ENCODE data around the gene ERC1. TPM values are rescaled to one million over a fixed set of nuclear protein-coding genes. Genes with fewer than 3 reads are reported as not detected.

ERC1 gene
- total RNA-seq, 4 donors from 2014 or later: 28.5 to 71.7 (median 38.5) TPM

GRCh38 chr12:1069846-1070245, 78.8 kb downstream of the ERC1 start:
- no peak for DNase-seq (ENCODE audit: low spot score in 2 of 2)
- 92% methylated on average over 2 of the region's 2 CpGs for WGBS

DNA sequence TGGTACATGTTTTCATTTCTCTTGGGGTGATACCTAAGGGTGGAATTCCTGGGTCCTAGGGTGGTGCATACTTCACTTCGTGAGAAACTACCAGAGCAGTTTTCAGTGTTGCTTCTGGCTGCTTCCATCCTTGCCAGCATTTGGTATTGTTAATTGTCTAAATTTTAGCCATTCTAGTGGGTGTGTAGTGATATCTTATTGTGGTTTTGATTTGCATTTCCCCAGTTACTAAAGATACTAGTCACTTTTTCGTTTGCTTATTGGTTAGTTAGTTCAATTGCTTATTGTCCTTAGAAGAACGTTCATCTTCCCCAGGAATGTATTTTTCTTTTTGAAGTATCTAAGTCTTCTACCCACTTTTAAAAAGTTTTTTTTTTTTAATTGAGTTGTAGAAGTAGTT, 80.2 kb downstream of the ERC1 start:
- H3K27ac ChIP-seq: no peak overlapping the region
- H3K4me3 ChIP-seq: no peak overlapping the region
- H3K27me3 ChIP-seq: no peaks in the 10 kb centered on the region
- TF ChIP-seq POLR2AphosphoS5 (IDR thresholded peaks at IDR 0.05): no peak
- no peak for TF ChIP-seq CTCF (IDR thresholded peaks at IDR 0.05)
- TF ChIP-seq EP300 (IDR thresholded peaks at IDR 0.05): no peak
- no peak for TF ChIP-seq POLR2A (IDR thresholded peaks at IDR 0.05)
- WGBS: 82% methylated on average over 3 of the region's 3 CpGs
- H3K9me3 ChIP-seq: no peaks in the 10 kb centered on the region
- no peak for DNase-seq (ENCODE audit: low spot score in 2 of 2)
- H3K36me3 ChIP-seq: no peaks in the 10 kb centered on the region
- no peaks in the 10 kb centered on the region for H3K4me1 ChIP-seq

More at GRCh38 chr12:1069846-1070245, 78.8 kb downstream of the ERC1 start:
- Histone ChIP-seq H3K9me3 (no peaks in the 10 kb centered on the region), H3K4me1 (no peaks in the 10 kb centered on the region), H3K4me3 (no peak overlapping the region), H3K27ac (no peak overlapping the region), H3K36me3 (no peaks in the 10 kb centered on the region), H3K27me3 (no peaks in the 10 kb centered on the region)
- TF ChIP-seq CTCF (IDR thresholded peaks at IDR 0.05) (no peak), EP300 (IDR thresholded peaks at IDR 0.05) (no peak), POLR2AphosphoS5 (IDR thresholded peaks at IDR 0.05) (no peak), POLR2A (IDR thresholded peaks at IDR 0.05) (no peak)

DNA sequence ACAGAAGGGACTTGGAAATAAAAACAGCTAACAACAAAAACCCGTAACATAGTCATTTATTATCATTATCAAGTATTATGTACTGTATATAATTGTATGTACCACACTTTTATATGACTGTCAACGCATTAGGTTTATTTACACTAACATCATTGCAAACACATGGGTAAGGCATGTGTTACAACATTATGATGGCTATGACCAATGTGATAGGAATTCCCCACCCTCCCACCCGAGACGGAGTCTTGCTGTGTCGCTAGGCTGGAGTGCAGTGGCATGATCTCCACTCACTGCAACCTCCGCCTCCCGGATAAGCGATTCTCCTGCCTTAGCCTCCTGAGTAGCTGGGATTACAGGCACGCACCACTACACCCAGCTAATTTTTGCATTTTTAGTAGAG, 82.6 kb downstream of the ERC1 start:
- TF ChIP-seq EP300 (IDR thresholded peaks at IDR 0.05): no peak
- TF ChIP-seq CTCF (IDR thresholded peaks at IDR 0.05): no peak
- no peak for TF ChIP-seq POLR2AphosphoS5 (IDR thresholded peaks at IDR 0.05)
- no peak for TF ChIP-seq POLR2A (IDR thresholded peaks at IDR 0.05)
- no peaks in the 10 kb centered on the region for H3K27me3 ChIP-seq
- no peaks in the 10 kb centered on the region for H3K36me3 ChIP-seq
- no peak overlapping the region for H3K4me3 ChIP-seq
- 94% methylated on average over 9 of the region's 9 CpGs for WGBS
- no peak overlapping the region for H3K27ac ChIP-seq
- H3K9me3 ChIP-seq: no peaks in the 10 kb centered on the region
- no peaks in the 10 kb centered on the region for H3K4me1 ChIP-seq
- no peak for DNase-seq (ENCODE audit: low spot score in 2 of 2)

DNA sequence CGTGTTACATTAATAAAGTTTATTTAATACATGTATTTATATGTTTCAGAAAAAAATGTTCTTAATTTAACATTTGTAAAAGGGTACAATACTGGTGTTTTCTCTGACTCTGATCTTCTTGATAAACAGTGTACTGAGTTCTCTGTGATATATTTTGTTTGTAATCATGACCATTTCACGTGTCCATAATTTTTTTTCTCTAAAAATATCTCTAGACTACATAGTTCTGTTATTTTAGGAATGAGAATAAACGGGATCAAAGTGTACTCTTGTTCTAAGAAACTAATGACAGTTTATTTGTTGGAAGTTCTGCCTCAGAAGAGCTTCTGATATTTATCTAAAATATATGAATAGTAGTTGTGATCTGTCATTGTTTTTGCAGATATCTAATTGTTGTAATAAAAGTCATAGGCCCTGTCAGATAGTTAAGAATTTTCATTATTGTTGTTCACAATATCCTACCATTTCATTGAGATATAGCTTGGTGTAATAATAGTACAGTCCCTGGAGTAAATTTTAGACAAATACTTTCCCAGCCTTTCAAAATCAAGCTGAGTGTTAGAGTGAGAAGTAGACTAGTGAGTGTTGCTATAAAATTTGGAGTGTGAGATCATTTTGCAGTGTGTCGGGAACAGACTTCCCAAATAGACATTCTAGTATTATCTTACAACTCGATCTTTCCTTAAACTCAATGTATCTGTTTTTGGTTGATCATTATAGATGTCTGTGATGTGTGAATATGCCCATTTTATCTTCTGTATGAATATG, 86.2 kb downstream of the ERC1 start:
- no peak for DNase-seq (ENCODE audit: low spot score in 2 of 2)
- WGBS: 73% methylated on average over 5 of the region's 5 CpGs
- Histone ChIP-seq H3K27me3 (no peaks in the 10 kb centered on the region), H3K27ac (no peak overlapping the region), H3K36me3 (no peaks in the 10 kb centered on the region), H3K9me3 (no peaks in the 10 kb centered on the region), H3K4me3 (no peak overlapping the region), H3K4me1 (no peaks in the 10 kb centered on the region)
- TF ChIP-seq POLR2A (IDR thresholded peaks at IDR 0.05) (no peak), POLR2AphosphoS5 (IDR thresholded peaks at IDR 0.05) (no peak), EP300 (IDR thresholded peaks at IDR 0.05) (no peak), CTCF (IDR thresholded peaks at IDR 0.05) (no peak)

GRCh38 chr12:1078002-1078401, 87.0 kb downstream of the ERC1 start:
- Histone ChIP-seq H3K27me3 (no peaks in the 10 kb centered on the region), H3K4me1 (no peaks in the 10 kb centered on the region), H3K27ac (no peak overlapping the region), H3K36me3 (no peaks in the 10 kb centered on the region), H3K9me3 (no peaks in the 10 kb centered on the region), H3K4me3 (no peak overlapping the region)
- DNase-seq (ENCODE audit: low spot score in 2 of 2): no peak
- WGBS: 87% methylated on average over 3 of the region's 3 CpGs
- TF ChIP-seq POLR2AphosphoS5 (IDR thresholded peaks at IDR 0.05): no peak

All from suprapubic skin (tissue), 4 donors.